NCI-H82 (cell line): Measurements from ENCODE around the gene TNFRSF11A.
A peak's percentile ranks its signal among the peaks of the same experiment; 100 is the strongest.

ENCODE experiments used
- DNase-seq: peaks from one replicate; lab custom pipeline; 2025; lab: John Stamatoyannopoulos, UW

TNFRSF11A gene

DNA sequence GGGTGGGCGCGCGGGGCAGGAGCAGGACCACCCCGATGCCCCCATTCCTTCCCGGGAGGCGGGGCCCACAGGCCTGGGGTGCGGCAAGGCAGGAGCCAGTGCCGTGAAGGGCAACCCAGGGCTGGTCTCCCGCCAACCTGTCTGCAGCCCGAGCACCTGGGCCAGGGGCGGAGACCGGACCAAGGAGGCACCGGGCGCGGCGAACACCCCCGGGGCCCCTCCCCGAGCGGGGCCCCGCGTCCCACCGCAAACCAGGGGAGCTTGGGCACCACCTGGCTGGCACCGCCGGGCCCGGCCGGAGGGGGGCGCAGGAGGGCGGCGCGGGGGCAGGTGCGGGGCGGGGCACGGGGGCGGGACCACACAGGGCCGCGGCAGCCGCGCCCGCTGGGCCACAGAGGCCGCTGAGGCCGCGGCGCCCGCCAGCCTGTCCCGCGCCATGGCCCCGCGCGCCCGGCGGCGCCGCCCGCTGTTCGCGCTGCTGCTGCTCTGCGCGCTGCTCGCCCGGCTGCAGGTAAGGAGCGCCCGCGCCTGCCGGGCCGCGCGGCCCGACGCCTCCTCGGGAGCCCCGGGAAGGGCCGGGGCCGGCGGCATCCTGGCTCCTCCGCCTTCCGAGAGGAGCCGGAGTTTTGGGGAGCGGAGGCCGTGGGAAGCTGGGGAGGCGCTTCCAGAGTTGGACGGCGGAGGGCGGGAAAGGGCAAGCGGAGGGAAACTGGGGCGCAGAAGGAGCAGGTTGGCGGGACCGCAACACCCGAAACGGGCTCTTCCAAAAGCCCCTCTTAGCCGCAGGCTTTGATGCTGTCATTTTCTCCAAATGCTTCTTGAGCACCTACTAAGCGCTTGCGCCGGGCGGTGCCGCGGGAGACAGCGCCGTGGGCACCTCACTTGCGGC, at the start of gene TNFRSF11A:
TSS of gene TNFRSF11A (plus strand) at position 394 of the 889 bp plus-strand sequence. CDS start at position 437, 43 bp downstream.
- peak; percentile 71 for DNase-seq

DNA sequence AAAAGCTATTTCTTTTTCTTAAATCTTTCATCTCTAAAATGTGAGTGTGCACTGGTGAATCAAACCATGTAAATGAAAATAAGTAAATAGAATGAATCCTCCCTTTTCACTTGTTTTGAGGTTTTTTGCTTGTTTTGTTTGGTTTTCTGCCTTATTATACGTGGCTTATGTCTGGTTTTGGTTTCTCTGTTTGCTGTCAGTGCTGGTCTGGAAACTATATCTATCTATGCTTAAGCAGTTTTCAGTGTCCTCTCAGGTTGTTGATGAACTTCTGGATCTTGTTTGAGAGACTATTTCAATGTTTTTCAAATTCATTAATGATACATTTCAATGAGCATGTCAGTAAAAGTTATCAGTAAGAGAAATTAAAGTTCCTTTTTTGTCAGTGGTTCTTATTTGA, 48.1 kb upstream of the TNFRSF11A start:
- DNase-seq = no peak

DNA sequence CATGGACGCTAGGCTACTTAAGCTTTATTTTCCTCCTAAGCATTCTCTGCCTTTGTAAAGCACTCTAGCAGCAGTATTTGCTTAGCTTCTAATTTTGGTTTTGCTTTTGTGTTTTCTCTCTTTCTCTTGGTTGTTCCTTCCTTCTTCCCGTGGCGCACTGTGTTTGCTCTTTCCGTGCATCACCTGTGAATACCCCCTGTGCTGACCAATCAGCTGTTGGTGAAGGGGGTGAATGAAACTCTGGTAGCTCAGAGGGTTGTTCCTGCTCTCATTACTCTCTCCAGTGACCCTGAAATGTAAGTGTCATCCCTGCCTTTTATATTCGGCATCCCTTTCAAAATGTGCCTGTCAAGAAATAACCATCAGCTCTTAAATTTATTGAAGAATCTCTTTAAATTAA, 45.5 kb upstream of the TNFRSF11A start:
- DNase-seq = no peak

DNA sequence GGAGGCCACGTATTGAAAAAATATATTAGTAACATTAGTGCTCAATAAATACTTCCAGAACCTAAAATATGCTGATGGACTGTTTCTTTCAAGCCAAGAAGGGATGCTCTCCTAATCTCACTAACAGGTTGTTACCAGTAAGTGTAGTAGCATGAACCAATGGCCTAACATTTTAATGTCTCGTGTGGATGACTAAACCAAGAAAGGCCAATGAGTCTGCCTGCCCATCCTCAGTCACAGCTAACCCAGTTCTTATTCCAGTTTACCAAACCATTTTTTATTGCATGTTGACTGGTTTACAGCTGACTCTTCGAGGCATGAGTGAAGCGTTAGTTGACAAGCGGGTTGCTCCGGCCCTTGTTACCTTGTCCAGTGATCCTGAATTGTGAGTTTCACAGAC, 45.1 kb upstream of the TNFRSF11A start:
- no peak for DNase-seq

DNA sequence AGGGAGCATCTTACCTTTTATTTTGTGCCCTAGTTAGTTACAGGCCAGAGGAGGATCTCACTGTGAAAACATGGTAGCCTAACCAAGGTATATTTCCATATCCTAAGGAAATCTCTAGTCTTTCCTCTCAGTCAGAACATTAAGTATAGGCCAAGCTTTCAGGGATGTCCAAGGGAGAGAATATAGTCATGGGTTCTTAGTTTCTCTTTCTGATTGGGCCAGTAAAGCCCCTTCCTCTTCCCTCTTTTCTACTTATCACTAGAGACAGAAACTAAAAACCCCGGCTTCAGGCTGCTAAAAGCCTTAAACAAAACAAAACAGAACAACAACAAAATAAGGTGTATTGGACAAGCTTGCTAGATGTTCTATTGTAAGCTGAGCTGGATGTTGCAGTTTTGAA, 44.3 kb upstream of the TNFRSF11A start:
- DNase-seq = no peak

DNA sequence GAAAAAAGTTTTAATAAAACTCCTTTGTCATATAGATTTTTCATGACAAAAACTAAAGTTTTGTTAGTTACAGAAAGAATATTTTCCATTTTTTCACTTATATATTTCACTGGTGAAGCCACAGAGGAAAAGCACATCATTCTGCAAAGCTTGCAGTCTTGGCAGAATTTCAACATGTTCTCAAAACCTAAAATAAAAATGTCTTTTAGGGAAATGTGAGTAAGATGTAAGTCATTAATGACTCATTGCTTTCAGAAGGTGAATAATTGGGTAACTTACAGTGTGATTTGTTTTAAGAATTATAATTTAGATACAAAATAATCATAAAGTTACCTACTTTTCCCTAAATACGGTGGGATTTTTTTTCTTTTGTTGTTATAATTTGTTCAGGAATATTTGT, 43.4 kb upstream of the TNFRSF11A start:
- no peak for DNase-seq

DNA sequence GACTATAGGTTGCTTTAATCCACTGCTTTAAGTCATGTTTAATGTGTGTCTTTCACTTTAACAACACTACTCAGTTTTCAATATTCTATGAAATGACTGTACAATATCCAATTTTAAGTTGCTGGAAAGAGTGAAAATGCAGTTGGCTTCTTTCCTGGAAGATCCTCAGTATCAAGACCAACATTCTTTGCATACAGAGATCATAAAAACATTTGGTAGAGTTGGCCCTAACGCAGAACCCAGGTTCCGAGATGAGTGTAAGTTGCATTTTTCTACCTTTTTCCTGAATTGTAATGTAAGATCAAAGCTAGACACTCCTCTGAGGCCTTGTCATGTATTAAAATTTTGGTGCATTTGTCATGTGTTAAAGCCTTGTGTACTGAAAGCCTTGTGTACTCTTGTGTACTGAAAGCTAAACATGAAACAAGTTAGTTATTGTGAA, 42.9 kb upstream of the TNFRSF11A start:
- no peak for DNase-seq

DNA sequence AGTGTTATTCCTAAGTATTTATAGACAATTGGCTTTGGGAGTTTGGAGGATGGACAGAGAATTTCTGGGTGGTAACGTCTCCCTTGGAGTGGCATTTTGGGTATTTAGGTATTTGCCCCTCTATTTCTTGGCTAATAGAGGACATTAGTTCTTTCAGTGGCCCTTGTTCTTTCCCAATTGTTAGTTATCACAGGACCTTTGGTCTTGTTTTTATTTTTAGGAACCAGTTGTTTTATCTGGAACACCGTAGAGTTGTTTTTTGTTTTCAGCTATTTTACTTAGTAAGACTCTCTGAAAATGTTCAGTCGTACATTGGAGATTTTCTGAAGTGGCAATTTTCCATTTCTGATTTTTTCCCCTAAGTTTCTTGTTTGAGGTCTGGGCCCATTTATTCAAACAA, 40.5 kb upstream of the TNFRSF11A start:
- DNase-seq = no peak

DNA sequence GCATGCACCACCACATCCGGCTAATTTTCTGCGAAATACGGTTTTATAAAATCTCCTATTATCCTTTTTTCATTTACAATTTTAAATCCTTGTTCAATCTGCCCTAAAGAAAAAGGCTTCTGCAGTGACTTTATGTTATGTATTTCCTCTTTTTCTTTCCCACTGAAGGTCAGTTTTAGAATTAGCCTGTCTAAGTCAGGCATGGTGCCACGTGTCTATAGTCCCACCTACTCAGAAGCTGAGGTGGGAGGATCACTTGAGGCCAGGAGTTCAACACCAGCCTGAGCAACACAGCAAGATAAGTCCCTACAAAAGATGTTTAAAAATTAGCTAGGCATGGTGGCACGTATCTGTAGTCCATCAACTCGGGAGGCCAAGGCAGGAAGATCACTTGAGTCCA, 39.8 kb upstream of the TNFRSF11A start:
- DNase-seq = no peak

DNA sequence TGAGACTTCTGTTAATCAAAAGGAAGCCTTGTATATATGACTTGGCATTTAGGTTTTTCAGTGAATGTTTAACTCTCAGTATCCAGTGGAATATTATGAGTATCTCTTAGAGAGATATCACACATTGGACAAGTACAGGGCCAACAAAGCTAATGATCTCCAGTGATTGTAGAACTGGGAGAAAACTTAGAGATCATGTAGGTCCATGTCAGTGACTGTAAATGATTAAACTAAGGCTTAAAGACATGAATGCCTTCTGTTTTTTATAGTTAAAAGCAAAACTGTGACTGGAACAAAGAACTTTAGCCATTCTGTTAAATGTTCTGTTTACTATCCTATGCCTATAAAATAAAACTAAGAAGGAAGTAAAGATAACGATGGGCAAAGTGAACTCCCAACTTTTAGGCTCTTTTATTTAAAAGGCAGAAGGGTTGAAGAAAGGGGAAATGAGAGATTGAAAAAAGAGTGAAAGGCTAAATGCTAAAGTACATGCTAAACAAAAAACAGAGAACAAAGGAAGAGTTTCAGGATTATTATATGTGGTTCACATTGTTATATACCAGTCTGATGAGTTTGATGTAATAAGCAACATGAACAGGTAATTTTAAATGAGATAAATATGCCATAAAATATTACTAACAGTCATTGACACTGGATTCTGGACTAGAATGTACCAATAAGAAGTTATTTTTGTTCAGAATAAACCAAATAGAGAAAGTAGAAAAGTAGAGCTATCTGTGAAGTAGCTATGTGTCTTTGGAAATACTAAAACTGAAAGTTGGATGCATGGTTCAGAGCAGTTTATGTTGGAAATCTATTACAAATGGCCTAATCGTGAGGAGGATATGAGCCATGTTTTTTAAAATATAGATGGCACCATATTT, 37.1 kb upstream of the TNFRSF11A start:
- DNase-seq = no peak

DNA sequence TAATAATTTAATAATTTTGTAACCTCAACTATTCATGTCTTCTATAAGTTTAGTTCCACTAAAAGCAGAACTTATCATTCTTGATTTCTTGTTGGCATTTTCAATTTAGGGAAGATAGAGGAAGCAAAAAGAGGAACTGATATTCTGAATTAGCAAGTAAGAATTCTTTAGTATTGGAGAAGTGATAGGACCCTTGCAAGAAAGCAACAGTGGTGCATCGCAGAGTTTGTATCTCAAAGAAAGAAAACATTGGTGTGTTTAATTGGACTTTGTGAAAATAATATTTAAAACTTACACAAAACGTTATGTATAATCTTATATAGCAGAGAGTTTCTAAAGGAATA, 36.5 kb upstream of the TNFRSF11A start:
- DNase-seq = no peak

DNA sequence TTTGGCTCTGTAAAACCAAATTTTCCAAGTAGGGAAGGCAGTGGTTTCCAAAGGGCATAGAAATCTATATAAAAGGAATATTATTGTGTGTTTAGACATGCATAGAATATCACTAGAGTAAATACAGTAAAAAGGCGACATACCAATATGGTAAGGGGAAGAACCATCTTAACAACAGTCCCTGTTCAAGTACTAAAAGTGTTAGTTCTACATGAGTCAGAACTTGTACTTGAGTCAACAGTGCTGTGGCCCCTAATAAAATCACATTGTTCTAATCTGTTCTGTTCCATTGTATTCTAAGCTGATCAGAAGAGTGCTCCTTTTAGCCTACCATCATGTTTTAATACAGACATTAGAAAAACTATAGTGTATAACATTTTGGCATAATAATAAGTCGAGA, 36.1 kb upstream of the TNFRSF11A start:
- no peak for DNase-seq

DNA sequence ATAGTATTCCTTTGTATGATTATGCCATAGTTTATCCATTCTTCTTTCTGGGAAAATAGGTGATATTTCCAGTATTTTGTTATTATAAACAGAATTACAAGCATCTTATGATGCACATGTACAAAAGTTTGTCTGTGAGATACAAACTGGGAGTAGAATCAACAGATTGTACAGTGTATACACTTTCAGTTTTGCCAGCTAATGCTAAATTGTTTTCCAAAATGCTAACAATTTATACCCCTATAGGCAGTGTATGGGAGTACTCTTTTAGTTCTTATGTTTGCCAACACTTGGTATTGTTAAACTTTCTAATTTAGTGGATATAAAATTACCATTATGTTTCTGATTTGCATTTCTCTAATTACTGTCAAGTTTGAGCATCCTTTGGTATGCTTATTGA, 31.0 kb upstream of the TNFRSF11A start:
- DNase-seq = no peak

DNA sequence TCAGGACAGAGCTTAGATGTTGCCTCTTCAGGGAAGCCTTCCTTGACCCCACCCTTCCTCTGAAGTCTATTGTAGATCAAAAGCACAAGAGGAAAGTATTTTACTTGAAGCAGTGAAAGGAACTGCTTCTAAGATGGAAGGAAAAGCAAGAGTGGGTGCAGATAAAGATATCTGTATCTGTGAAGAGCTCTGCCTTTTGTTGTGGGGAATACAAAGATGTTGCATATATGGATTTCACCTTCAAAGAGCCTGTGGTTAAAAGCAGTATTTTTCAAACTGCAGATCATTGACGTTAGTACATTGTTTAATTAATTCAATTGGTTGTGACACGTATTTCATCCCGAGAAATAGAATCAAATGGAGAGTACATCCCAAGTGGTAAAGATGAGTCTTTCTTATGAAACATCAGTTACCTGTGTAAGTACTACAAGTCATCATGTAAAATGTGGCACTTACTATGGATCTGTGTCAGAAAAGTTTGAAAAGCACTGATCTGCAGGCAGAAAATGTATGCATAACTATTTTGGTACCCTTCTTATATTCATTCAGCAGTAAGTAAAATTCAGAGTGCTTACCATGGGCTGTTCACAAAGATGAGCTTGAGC, 24.6 kb upstream of the TNFRSF11A start:
- DNase-seq = no peak

DNA sequence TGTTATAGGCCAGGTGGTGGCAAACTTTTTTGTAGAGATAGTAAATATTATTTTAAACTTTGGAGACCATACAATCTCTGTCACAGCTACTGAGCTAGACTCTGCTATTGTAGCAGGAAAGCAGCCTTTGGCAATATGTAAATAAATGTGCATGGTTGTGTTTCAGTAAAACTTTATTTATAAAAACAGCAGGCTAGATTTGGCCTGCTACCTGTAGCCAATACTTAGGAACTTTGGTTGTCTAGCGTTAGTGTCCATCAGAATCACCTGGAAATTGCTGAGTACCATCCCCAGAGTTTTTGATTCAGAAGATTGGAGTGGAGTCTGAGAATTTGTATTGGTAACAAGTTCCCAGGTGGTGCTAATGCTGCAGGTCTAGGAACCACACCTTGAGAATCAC, 23.8 kb upstream of the TNFRSF11A start:
- DNase-seq = no peak

DNA sequence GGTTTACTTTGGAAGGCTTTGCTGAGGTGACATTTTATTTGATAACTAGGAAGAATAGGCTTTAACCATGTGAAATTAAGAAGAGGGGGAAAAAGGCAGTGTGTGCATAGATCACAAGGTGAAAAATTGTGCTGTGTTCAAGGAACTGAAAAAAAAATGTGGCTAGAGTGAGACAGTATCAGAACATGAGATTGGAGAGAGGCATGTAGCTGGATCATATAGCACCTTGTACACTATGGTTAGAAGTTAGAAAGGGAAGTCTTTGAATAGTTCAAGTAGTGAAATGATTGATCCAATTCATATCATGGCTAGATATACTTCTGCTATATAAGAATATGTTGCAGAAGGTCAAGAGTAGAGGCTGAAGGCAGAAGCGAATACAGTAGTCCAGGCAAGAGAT, 12.3 kb upstream of the TNFRSF11A start:
- DNase-seq = no peak

DNA sequence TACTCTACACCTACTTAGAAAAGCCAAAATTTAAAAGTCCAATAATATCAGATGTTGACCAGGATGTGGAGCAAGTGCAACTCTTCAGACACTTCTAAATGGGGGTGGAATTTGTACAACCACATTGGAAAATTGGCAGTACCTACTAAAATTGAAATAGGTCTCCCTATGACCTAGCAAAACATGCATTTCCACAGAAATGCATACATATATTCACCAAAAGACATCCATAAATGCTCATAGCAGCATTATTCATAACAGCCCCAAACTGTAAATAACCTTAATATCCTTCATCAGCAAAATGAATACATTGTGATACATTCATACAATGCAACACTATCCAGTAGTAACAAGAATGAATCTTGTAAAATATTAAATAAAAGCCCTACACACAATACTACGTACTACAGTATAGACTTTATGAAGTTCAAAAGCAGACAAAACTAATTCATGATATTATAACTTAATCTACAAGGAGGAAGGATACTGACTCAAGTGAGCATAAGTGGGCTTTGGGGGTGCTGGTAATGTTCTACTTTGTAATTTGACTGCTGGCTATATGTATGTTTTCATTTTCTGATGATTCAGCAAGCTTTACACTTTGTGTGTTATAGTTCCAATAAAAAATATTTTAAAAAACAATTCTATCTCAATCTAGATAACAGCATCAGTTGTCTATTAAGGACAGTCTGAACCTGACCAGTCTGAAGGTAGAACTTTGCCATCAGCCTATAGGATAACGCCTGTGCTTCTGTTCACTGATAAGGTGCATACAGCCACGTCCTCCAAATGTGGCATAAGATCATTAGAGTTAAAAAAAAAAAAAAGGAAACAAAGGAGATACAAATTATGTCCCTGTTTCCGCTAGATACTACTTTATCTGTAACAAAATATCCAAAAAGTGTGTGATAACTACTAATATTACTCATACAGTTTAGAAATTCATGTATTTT, 6.6 kb upstream of the TNFRSF11A start:
- DNase-seq = no peak

DNA sequence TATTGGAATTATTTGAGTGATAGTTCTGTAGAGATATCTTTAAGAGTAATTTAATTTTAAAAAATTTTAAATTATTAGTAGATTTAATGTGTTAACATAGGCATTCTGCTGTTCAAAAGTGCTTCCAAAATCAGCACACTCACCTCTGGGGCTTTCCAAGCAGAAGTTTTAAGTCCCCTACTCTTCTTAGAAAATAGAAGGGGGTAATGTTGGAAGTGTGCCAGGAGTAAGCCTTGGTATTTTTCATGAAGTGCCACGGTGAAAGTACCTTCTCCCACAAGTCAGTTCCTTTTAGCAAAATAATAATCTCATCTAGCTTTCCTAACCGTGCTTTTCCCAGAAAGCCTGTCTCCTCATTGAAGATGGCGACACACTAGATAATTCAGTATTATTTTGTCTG, 3.9 kb upstream of the TNFRSF11A start:
- peak; percentile 16 for DNase-seq

DNA sequence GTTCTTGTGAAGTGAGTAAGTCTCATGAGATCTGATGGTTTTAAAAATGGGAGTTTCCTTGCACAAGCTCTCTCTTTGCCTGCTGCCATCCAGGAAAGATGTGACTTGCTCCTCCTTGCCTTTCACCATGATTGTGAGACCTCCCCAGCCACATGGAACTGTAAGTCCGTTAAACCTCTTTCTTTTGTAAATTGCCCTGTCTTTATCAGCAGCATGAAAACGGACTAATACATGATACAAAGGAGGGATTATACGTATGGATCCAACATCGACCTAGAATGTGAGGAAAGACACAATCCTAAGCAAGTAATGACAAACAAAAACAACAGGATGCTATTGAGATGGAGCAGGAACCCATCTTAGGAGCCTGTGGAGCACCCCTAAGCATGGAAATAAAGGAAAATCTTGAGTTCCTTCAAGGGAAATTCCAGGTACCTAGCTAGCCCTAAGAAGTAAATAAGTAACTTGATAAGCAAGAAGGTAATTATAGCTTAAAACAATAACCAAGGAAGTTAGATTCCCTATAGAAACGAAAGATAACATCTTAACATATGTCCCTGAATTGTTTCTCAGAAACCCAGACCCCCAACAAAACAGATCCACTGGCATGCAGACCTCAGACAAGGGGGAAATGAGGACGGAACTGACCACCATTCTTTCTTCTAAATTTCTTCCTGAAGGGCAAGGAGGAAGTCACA, 1.5 kb upstream of the TNFRSF11A start:
- peak; percentile 13 for DNase-seq

DNA sequence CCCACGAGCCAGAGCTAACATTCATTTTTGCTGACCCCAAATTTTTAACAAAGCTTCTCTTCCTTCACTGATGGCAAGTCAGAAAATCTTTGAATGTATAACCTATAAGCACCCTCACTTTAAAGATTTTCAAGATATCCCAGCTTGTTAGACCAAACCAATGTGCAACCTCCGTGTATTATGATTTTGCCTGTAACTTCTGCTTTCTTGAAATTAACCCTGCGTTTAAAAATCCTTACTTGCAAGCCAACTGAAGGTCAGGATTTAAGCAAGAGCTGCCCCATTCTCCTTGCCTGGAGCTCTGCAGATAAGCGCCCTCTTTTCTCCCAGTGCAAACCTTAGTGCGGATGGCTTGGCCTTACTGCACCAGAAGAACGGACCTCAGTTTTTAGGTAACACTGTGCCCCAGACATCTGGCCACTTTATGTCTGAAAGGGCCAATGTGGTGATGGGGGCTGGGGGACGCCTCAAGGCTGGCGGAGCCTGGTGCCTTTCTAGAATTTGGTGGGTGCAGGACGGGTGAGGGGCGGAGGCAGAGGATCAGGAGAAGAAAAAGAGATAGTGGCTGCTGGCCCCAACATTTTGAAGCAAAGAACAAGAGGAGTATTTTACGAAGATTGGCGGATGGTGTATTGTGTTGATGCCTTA, 805 bp upstream of the TNFRSF11A start:
- DNase-seq = no peak
